Ishikawa (cell line): ENCODE data around the gene NIPAL4.

ENCODE experiments used
- EGR1 ChIP-seq: IDR thresholded peaks from 2 replicates; pipeline ENCODE4 v1.6.1; 2012
- EP300 ChIP-seq: IDR thresholded peaks from 2 replicates; pipeline ENCODE4 v1.6.1; 2012; ENCODE audit warnings: borderline replicate concordance
- MAX ChIP-seq: IDR thresholded peaks from 2 replicates; pipeline ENCODE4 v1.6.1; 2012
- RAD21 ChIP-seq: IDR thresholded peaks from 2 replicates; pipeline ENCODE4 v1.6.1; 2012; ENCODE audit warnings: low read depth
- REST ChIP-seq: IDR thresholded peaks from 2 replicates; pipeline ENCODE4 v1.6.1; 2012; ENCODE audit warnings: low read depth, mild to moderate bottlenecking
- TAF1 ChIP-seq: IDR thresholded peaks from 2 replicates; pipeline ENCODE4 v1.6.1; 2012; ENCODE audit warnings: low read depth, mild to moderate bottlenecking
- TF ChIP-seq, protein P1 (sequence below): IDR thresholded peaks from 2 replicates; pipeline ENCODE4 v1.6.1; 2012

GRCh38 chr5:157509093-157509492 is 49.1 kb downstream of the NIPAL4 start:
- TF ChIP-seq RAD21: no peak
- TF ChIP-seq REST: no peak
- no peak for TF ChIP-seq EGR1
- no peak for TF ChIP-seq TAF1
- no peak for TF ChIP-seq EP300
- no peak for TF ChIP-seq MAX
- TF ChIP-seq, protein P1, sequence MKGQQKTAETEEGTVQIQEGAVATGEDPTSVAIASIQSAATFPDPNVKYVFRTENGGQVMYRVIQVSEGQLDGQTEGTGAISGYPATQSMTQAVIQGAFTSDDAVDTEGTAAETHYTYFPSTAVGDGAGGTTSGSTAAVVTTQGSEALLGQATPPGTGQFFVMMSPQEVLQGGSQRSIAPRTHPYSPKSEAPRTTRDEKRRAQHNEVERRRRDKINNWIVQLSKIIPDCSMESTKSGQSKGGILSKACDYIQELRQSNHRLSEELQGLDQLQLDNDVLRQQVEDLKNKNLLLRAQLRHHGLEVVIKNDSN: no peak
